HL-60/S4 treated with retinoic acid at 250 ng/mL for 4 days and 3 days (cell line): ENCODE results near the gene RTEL1.

ENCODE experiments used
- in situ Hi-C: fragments of 300-500 bp; cut with MboI; formaldehyde crosslinking; loops from 2 replicates; pipeline ENCODE4 v1.7.0; 2022; ENCODE audit warnings: low sequenced_read_pairs

Gene RTEL1

GRCh38 chr20:63737945-63738686, 80.0 kb downstream of the RTEL1 start:
- in situ Hi-C loops: no loop called here

DNA sequence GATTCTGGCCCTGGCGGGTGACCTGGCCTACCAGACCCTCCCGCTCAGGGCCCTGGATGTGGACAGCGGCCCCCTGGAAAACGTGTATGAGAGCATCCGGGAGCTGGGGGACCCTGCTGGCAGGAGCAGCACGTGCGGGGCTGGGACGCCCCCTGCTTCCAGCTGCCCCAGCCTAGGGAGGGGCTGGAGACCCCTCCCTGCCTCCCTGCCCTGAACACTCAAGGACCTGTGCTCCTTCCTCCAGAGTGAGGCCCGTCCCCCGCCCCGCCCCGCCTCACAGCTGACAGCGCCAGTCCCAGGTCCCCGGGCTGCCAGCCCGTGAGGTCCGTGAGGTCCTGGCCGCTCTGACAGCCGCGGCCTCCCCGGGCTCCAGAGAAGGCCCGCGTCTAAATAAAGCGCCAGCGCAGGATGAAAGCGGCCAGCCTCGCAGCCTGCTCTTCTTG, 80.6 kb downstream of the RTEL1 start:
- in situ Hi-C loops: no loop called here

DNA sequence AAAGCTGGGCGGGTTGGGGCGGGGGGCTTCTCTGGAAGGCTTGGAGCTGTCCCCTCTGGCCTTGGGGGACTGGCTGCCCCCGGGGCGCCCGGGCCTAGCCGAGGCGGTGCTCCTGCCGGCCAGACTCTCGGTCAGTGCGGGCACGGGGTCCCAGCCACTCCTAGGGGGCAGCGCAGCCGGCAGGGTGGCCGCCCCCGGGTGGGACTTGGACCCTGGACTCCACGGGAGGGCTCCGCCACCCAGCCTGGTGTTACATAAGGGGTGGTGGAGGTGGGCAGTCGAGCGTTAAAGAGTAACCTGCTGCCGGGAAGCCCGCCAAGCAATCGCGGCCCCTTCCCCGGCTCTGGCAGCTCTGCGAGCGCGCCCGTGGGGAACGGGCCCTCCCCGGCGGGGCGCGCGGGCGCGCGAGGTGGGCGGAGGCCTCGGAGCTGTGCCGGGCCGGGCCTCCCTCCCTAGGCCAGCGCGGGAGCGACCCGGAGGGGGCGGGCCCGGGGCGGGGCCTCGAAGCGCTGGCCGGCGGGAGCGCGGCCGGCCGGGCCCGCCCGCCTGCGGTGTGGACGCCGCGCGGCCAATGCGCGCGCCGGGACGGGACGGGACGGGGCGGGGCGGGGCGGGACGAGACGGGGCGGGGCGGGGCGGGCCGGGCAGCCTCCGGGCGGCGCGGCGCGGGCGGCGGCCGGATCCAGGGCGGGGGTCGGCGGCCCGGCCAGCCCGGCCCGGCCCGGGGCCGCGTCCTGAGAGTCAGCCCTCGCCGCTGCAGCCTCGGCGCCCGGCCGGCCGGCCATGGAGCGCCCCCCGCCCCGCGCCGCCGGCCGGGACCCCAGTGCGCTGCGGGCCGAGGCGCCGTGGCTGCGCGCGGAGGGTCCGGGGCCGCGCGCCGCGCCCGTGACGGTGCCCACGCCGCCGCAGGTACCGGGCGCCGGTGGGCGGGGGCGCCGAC, 81.3 kb downstream of the RTEL1 start, which contains the start of gene SLC2A4RG:
SLC2A4RG (plus strand) TSS at position 647 of the 940 bp plus-strand sequence; CDS start at position 784, 137 bp downstream.
- in situ Hi-C loops: no loop called here

DNA sequence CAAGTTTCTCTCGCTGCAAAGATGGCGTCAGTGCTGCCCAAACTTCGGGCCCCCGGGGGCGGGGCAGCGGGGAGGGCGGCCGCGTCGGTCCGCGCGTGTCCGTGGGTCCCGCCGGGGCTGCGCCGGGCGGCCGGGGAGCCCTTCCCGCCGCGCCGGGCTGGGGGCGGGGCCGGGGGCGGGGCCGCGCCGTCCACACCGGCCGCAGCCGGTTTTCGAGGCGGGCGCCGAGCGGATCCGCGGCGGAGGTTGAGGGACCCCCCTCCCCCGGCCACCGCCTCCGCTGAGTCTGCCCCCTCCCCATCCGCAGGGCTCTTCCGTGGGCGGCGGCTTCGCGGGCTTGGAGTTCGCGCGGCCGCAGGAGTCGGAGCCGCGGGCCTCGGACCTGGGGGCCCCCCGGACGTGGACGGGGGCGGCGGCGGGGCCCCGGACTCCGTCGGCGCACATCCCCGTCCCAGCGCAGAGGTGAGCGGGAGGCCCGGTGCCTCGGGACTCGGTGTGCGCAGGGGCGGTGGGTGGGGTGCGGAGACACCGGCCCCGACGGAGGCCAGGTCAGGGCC, 82.0 kb downstream of the RTEL1 start:
- in situ Hi-C loops: no loop called here

DNA sequence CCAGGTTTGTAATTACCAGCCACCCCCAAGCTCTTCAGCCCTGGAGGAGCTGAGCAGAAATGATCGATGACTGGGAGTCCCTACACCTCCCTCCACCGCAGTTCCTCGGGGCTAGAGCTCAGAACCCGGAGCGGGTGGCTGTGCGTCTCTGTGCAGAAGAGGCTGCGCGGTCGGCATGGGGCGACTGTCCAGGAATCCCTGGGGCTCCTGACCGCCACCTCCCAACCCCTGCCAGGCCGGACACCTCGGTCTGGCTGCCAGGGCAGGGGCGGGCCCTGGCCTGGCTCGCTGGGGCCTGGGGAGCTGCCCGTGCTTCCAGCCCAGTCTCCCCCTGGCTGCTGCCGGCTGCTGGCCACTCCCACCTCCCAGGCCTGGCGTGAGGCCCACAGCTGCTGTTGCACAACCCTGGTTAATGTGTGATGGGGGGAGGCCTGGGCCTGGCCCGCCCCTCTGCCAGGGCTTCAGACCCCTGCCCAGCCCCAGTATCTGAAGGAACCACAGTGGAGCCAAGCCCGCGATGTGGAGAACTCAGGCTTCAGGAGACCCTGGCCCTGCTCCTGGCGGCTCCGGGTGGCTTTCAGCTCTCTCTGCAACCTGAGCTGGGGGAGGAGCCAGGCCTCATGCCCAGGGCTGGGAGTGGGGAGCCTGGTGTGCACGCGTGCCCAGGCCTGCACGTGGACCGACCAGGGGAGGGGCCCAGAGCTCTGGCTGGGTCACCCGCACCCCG, 82.7 kb downstream of the RTEL1 start:
- in situ Hi-C loops: no loop called here

GRCh38 chr20:63741354-63741675, 83.2 kb downstream of the RTEL1 start:
- in situ Hi-C loops: no loop called here

GRCh38 chr20:63741676-63742380, 83.7 kb downstream of the RTEL1 start:
- in situ Hi-C loops: no loop called here

DNA sequence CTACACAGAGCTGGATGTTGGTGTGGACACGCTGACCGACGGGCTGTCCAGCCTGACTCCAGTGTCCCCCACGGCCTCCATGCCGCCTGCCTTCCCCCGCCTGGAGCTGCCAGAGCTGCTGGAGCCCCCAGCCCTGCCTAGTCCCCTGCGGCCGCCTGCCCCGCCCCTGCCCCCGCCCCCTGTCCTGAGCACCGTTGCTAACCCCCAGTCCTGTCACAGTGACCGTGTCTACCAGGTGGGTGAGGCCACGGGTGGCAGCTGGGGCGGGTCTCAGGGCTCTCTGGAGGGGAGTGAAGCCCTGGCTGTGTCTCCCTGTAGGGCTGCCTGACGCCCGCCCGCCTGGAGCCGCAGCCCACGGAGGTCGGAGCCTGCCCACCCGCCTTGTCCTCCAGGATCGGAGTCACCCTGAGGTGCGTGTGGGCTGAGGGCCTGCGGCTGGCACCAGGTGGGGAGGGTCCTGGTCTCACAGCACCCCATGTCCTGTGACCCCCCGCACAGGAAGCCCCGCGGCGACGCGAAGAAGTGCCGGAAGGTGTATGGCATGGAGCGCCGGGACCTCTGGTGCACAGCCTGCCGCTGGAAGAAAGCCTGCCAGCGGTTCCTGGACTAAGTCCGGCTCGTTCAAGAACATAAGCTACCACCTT, 84.4 kb downstream of the RTEL1 start:
- in situ Hi-C loops: no loop called here

DNA sequence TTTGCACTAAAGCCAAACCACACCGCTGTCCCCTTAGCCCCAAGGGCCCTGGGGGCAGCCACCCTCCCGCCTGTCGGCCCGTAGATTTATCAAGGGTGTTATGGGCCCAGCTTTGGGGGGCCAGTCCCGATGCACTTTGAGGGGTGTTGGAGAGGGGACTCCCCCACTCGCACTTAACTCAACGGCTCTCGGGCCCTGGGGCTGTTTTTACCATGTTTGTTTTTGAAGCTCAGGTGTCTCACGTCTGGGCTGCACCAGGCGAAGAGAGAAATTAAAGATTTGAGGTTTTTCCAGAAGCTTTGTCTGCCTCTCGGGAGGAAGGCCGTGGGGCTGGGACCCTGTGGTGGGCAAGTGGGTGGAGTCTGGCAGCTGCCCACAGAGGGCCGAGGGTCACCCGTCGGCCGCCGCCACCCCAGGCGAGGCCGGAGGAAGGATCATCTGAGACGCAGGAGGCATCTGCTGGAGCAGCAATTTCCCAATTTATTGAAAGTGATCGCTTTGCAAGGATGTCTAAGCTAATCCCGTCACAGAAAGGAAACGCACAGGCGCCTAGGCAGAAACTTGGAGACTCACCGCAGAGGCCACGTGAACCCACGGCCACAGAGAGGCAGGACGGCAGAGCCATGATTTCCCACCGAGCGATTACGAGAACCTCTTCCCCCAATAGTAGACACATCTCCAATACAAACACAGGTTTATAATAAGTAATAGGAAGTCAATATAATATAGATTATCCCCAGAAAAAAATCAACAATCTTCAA, 85.3 kb downstream of the RTEL1 start:
- in situ Hi-C loops: no loop called here

- in situ Hi-C loops: no loop called here
Measured at GRCh38 chr20:63744158-63744557, 86.0 kb downstream of the RTEL1 start.

DNA sequence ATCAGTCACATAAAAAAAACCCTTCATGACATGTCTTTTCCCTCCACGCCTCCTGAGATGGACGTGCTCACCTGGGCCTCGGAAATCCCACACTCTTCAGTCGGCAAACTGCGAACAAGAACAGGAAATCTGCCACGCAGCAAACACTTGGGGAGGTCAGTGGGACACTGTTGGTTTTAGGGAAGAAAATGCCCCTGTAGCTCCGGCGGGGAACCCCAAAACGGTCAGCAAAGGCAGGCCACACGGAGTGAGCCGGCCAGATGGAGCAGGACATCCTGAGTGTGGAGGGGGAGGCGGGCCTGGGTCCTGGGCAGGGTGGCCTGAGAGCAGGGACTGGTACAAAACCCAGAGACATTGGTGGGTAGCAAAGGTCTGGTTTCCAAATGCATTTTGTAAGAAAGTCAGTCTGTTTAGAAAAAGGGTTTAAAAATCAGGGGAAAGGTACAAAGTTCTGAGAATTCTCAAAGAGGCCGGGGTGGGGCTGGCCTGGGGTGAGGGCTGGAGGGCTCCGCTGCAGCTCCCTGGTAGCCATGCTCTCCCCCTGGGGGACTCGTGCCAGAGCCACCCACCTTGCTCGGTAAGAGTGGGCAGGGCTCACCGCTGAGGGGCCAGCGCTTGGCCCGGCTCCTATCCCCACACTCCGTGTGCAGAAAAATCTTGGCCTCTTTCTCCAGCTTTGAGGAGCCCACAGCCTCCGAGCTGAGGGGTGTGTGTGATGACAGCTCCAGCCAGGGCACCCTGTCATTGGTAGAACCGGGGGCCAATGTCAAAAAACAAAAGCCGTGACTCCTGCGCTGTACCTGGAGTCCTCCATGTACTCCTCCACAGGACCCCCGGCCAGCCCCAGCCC, 86.7 kb downstream of the RTEL1 start:
- in situ Hi-C loops: no loop called here

GRCh38 chr20:63745424-63745805, 87.3 kb downstream of the RTEL1 start:
- in situ Hi-C loops: no loop called here
